ENCODE results near the gene KIFBP. TPM values are rescaled to one million over a fixed set of nuclear protein-coding genes. Genes with fewer than 3 reads are reported as not detected.
A peak's percentile ranks its signal among the peaks of the same experiment; 100 is the strongest.

Gene KIFBP
- total and polyA plus RNA-seq, 2 experiments from 2014 or later: 33.8 to 40.5 TPM

- H3K79me2 ChIP-seq: peaks cover 54% of the 10 kb centered on the region
- H3K27ac ChIP-seq: peak overlapping the region; percentile 79
- peak overlapping the region; percentile 84 for H3K4me2 ChIP-seq
- H3K36me3 ChIP-seq (replicated peaks; ENCODE audit: insufficient read depth, low read depth): no peaks in the 10 kb centered on the region
- no peaks in the 10 kb centered on the region for H3K27me3 ChIP-seq
- H3K9me2 ChIP-seq (replicated peaks; ENCODE audit: insufficient read depth): no peaks in the 10 kb centered on the region
- H3K9me3 ChIP-seq (ENCODE audit: low read depth): no peaks in the 10 kb centered on the region
- 22% methylated on average over 22 of the region's 22 CpGs for WGBS (ENCODE audit: low lambda C conversion rate, missing lambda C conversion rate)
- DNase-seq (ENCODE audit: low spot score): no peak
- H3K4me1 ChIP-seq (ENCODE audit: insufficient read depth): peaks cover 17% of the 10 kb centered on the region
- H4K20me1 ChIP-seq (ENCODE audit: insufficient read depth, poor library complexity, severe bottlenecking): no peaks in the 10 kb centered on the region
- H3K4me3 ChIP-seq: peak overlapping the region; percentile 57
- no peak for TF ChIP-seq CTCF (IDR thresholded peaks at IDR 0.05; ENCODE audit: poor library complexity)
- no peak for TF ChIP-seq EZH2 (IDR thresholded peaks at IDR 0.05; ENCODE audit: borderline replicate concordance)
- no peak for TF ChIP-seq EZH2phosphoT487 (IDR thresholded peaks at IDR 0.05; ENCODE audit: low read depth, severe bottlenecking, unreplicated experiment)
- peak overlapping the region; percentile 46 for H2AFZ ChIP-seq
These were observed 851 bp downstream of the KIFBP start for GRCh38 chr10:68989317-68989990.

GRCh38 chr10:68992636-68993440 lies 4.2 kb downstream of the KIFBP start:
- Histone ChIP-seq H4K20me1 (ENCODE audit: insufficient read depth, poor library complexity, severe bottlenecking) (peaks cover 9% of the 10 kb centered on the region), H3K27me3 (no peaks in the 10 kb centered on the region), H3K36me3 (replicated peaks; ENCODE audit: insufficient read depth, low read depth) (no peaks in the 10 kb centered on the region), H3K4me2 (peak overlapping the region; percentile 56), H3K79me2 (peaks cover 88% of the 10 kb centered on the region), H3K9me3 (ENCODE audit: low read depth) (no peaks in the 10 kb centered on the region), H3K9me2 (replicated peaks; ENCODE audit: insufficient read depth) (no peaks in the 10 kb centered on the region), H3K4me1 (ENCODE audit: insufficient read depth) (peaks cover 17% of the 10 kb centered on the region), H3K4me3 (no peak overlapping the region), H3K27ac (no peak overlapping the region), H2AFZ (no peak overlapping the region)
- 66% methylated on average over 2 of the region's 2 CpGs for WGBS (ENCODE audit: low lambda C conversion rate, missing lambda C conversion rate)
- peak; percentile 45 for DNase-seq (ENCODE audit: low spot score)
- TF ChIP-seq EZH2 (IDR thresholded peaks at IDR 0.05; ENCODE audit: borderline replicate concordance) (no peak), CTCF (IDR thresholded peaks at IDR 0.05; ENCODE audit: poor library complexity) (no peak), EZH2phosphoT487 (IDR thresholded peaks at IDR 0.05; ENCODE audit: low read depth, severe bottlenecking, unreplicated experiment) (no peak)

- Histone ChIP-seq H3K27ac (no peak overlapping the region), H3K4me3 (no peak overlapping the region), H2AFZ (no peak overlapping the region), H3K4me1 (ENCODE audit: insufficient read depth) (peaks cover 6% of the 10 kb centered on the region), H3K9me2 (replicated peaks; ENCODE audit: insufficient read depth) (no peaks in the 10 kb centered on the region), H3K36me3 (replicated peaks; ENCODE audit: insufficient read depth, low read depth) (no peaks in the 10 kb centered on the region), H3K27me3 (no peaks in the 10 kb centered on the region), H3K79me2 (peaks cover 76% of the 10 kb centered on the region), H4K20me1 (ENCODE audit: insufficient read depth, poor library complexity, severe bottlenecking) (peaks cover 9% of the 10 kb centered on the region), H3K9me3 (ENCODE audit: low read depth) (no peaks in the 10 kb centered on the region), H3K4me2 (no peak overlapping the region)
- TF ChIP-seq EZH2phosphoT487 (IDR thresholded peaks at IDR 0.05; ENCODE audit: low read depth, severe bottlenecking, unreplicated experiment): no peak
- no peak for TF ChIP-seq CTCF (IDR thresholded peaks at IDR 0.05; ENCODE audit: poor library complexity)
- no peak for TF ChIP-seq EZH2 (IDR thresholded peaks at IDR 0.05; ENCODE audit: borderline replicate concordance)
- no peak for DNase-seq (ENCODE audit: low spot score)
- 93% methylated on average over 3 of the region's 3 CpGs for WGBS (ENCODE audit: low lambda C conversion rate, missing lambda C conversion rate)
These were observed 8.6 kb downstream of the KIFBP start for GRCh38 chr10:68997211-68997610.
